ENCODE measurements around the gene PODXL2. TPM values are rescaled to one million over a fixed set of nuclear protein-coding genes. Genes with fewer than 3 reads are reported as not detected.

The PODXL2 gene
- total RNA-seq, 1 donor from 2014 or later: 14.5 TPM

GRCh38 chr3:127663151-127663550 lies 34.2 kb downstream of the PODXL2 start:
- H3K4me1 ChIP-seq (ENCODE audit: insufficient read depth, low read length): no peaks in the 10 kb centered on the region
- H2AFZ ChIP-seq (ENCODE audit: low read depth, low read length): no peak overlapping the region
- H3K9ac ChIP-seq (ENCODE audit: low read length): no peak overlapping the region
- H3K4me2 ChIP-seq (ENCODE audit: low read length): no peak overlapping the region
- Mint-ChIP-seq H3K27ac (ENCODE audit: unreplicated experiment) (no peak overlapping the region), H3K4me1 (ENCODE audit: low read depth, unreplicated experiment) (peaks cover 4% of the 10 kb centered on the region), H3K27me3 (ENCODE audit: low read depth, unreplicated experiment) (peaks cover 6% of the 10 kb centered on the region), H3K36me3 (ENCODE audit: low read depth, unreplicated experiment) (peaks cover 2% of the 10 kb centered on the region), H3K9me3 (ENCODE audit: unreplicated experiment) (no peaks in the 10 kb centered on the region), H3K4me3 (ENCODE audit: unreplicated experiment) (no peak overlapping the region)
- FAIRE-seq: no peak
- no peak overlapping the region for H3K4me3 ChIP-seq (ENCODE audit: insufficient read depth, low read depth, low read length)
- H3K9me3 ChIP-seq (ENCODE audit: insufficient read depth, low read depth, low read length): no peaks in the 10 kb centered on the region
- no peak for DNase-seq (ENCODE audit: low read depth)
- no peaks in the 10 kb centered on the region for H3K36me3 ChIP-seq (ENCODE audit: insufficient read depth, low read length)
- no peak overlapping the region for H3K27ac ChIP-seq (ENCODE audit: low read depth, low read length)
- H3K79me2 ChIP-seq (ENCODE audit: insufficient read depth, low read length): no peaks in the 10 kb centered on the region
- H3K27me3 ChIP-seq (ENCODE audit: insufficient read depth, low read length): no peaks in the 10 kb centered on the region
- no peak for TF ChIP-seq EZH2 (IDR thresholded peaks at IDR 0.05; ENCODE audit: insufficient read depth, low read length)
- TF ChIP-seq CTCF (IDR thresholded peaks at IDR 0.05; ENCODE audit: insufficient read depth, low read depth, low read length): no peak
- no peaks in the 10 kb centered on the region for H4K20me1 ChIP-seq (ENCODE audit: insufficient read depth, low read length)

DNA sequence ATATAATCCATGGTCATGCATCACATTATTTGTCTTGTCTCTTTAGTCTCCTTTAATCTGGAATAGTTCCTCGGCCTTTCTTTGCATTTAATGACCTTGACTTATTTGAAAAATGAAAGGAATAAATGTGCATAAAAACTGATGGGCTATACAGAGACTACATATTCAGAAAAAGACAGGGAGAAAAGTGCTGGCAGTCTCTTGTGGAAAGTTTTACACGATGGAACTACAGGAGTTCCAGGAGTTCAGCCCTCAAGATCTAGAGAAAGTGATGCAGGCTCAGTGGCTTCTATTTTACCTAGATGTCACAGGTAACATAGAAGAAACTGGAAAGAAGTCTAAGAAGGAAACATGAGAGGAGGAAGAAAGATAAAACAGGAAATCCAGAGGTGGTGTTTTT lies 36.2 kb downstream of the PODXL2 start:
- no peak overlapping the region for H3K27ac Mint-ChIP-seq (ENCODE audit: unreplicated experiment)

More for the DNA sequence above, 36.2 kb downstream of the PODXL2 start:
- Mint-ChIP-seq H3K9me3 (ENCODE audit: unreplicated experiment) (no peaks in the 10 kb centered on the region), H3K27me3 (ENCODE audit: low read depth, unreplicated experiment) (peaks cover 18% of the 10 kb centered on the region), H3K4me1 (ENCODE audit: low read depth, unreplicated experiment) (peaks cover 2% of the 10 kb centered on the region), H3K36me3 (ENCODE audit: low read depth, unreplicated experiment) (peaks cover 7% of the 10 kb centered on the region), H3K4me3 (ENCODE audit: unreplicated experiment) (no peak overlapping the region)
- FAIRE-seq (no peak), DNase-seq (ENCODE audit: low read depth) (no peak)
- Histone ChIP-seq H3K36me3 (ENCODE audit: insufficient read depth, low read length) (no peaks in the 10 kb centered on the region), H3K4me3 (ENCODE audit: insufficient read depth, low read depth, low read length) (no peak overlapping the region), H3K9ac (ENCODE audit: low read length) (no peak overlapping the region), H3K27ac (ENCODE audit: low read depth, low read length) (no peak overlapping the region), H3K9me3 (ENCODE audit: insufficient read depth, low read depth, low read length) (no peaks in the 10 kb centered on the region), H3K4me2 (ENCODE audit: low read length) (no peak overlapping the region), H3K79me2 (ENCODE audit: insufficient read depth, low read length) (no peaks in the 10 kb centered on the region), H4K20me1 (ENCODE audit: insufficient read depth, low read length) (no peaks in the 10 kb centered on the region), H2AFZ (ENCODE audit: low read depth, low read length) (no peak overlapping the region), H3K4me1 (ENCODE audit: insufficient read depth, low read length) (no peaks in the 10 kb centered on the region), H3K27me3 (ENCODE audit: insufficient read depth, low read length) (no peaks in the 10 kb centered on the region)
- TF ChIP-seq CTCF (IDR thresholded peaks at IDR 0.05; ENCODE audit: insufficient read depth, low read depth, low read length) (no peak), EZH2 (IDR thresholded peaks at IDR 0.05; ENCODE audit: insufficient read depth, low read length) (no peak)

Data from astrocyte (in vitro differentiated cells and primary cell).